Keratinocyte (primary cell): Measurements from ENCODE around the gene KLHL36.

Source experiments
- CTCF ChIP-seq, 3 experiments: IDR thresholded peaks in 1 of 3; conservative IDR thresholded peaks in 1 of 3; optimal IDR thresholded peaks in 1 of 3; 2 replicates in 2 of 3; 3 replicates in 1 of 3; pipeline versions ENCODE3 to v1.5.1; 2011; ENCODE audit warnings: low read length in 3 of 3, mild to moderate bottlenecking in 3 of 3, moderate library complexity in 2 of 3, control low read depth in 1 of 3, inconsistent platforms in 1 of 3; ENCODE audit not compliant: insufficient read depth in 2 of 3; ENCODE audit errors: extremely low read depth in 1 of 3
- EZH2 ChIP-seq: IDR thresholded peaks from one replicate; pipeline ENCODE4 v1.6.1; 2012; ENCODE audit warnings: inconsistent platforms, mild to moderate bottlenecking, low read length, moderate library complexity

DNA sequence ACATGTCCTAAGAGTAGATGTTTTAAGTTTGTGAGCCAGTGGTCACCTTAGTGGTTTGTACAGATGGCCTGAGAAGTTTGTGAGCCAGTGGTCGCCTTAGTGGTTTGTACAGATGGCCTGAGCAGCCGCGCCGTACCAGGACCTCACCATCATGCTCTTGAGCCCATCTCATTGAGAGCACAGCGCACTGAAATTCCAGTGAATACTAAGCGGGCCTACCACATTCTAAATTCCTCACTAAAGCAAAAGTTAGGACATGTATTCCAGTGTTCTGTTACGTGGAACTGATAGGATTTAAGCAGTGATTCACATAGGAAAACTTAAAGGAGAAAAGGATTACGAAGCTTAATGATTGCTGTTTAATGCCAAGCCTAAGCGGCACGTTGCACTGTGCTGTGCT is 55.4 kb downstream of the KLHL36 start:
- TF ChIP-seq CTCF (optimal IDR thresholded peaks at IDR 0.05 in 1 of 3, IDR thresholded peaks at IDR 0.05 in 1 of 3, conservative IDR thresholded peaks at IDR 0.05 in 1 of 3; ENCODE audit: extremely low read depth in 1 of 3, insufficient read depth in 2 of 3, low read length in 3 of 3) (no peak), EZH2 (no peak)
